Measurements from ENCODE around the gene LHPP. TPM values are rescaled to one million over a fixed set of nuclear protein-coding genes. Genes with fewer than 3 reads are reported as not detected.

The LHPP gene
- total RNA-seq, 1 experiment from 2014 or later = 6.6 TPM

GRCh38 chr10:124550293-124551034 lies 88.8 kb downstream of the LHPP start:
- Histone ChIP-seq H3K27ac (ENCODE audit: low read length) (no peak overlapping the region), H3K9me2 (replicated peaks; ENCODE audit: low read length) (no peaks in the 10 kb centered on the region), H3K36me3 (ENCODE audit: low read depth, low read length) (no peaks in the 10 kb centered on the region), H2AFZ (ENCODE audit: low read length) (no peak overlapping the region), H3K79me2 (ENCODE audit: low read length) (no peaks in the 10 kb centered on the region), H3K27me3 (ENCODE audit: low read length) (no peaks in the 10 kb centered on the region), H3K4me2 (ENCODE audit: low read length) (no peak overlapping the region), H3K9me3 (ENCODE audit: low read length) (no peaks in the 10 kb centered on the region), H3K4me3 (ENCODE audit: low read length) (no peak overlapping the region), H3K4me1 (ENCODE audit: insufficient read depth, low read length) (no peaks in the 10 kb centered on the region), H3F3A (ENCODE audit: low read length, unreplicated experiment) (no peaks in the 10 kb centered on the region), H3K9ac (ENCODE audit: low read length) (no peak overlapping the region), H4K20me1 (ENCODE audit: low read length) (no peaks in the 10 kb centered on the region)
- no TSS peak for BruUV-seq (replicated peaks)
- no peak for ATAC-seq
- intact Hi-C loops (cut with micrococcal nuclease) = no loop called here
- no peak for TF ChIP-seq EZH2phosphoT487 (IDR thresholded peaks at IDR 0.05; ENCODE audit: borderline replicate concordance, low read length)
- TF ChIP-seq CTCF (conservative IDR thresholded peaks at IDR 0.05; ENCODE audit: low read depth, low read length) = no peak
- no peak for TF ChIP-seq EZH2 (IDR thresholded peaks at IDR 0.05; ENCODE audit: low read length, unreplicated experiment)
- no peak for DNase-seq
- CTCF ChIA-PET = no interaction called here
- POLR2A ChIA-PET (ENCODE audit: unreplicated experiment) = no interaction called here

GRCh38 chr10:124551097-124551496 lies 89.5 kb downstream of the LHPP start:
- H3K4me1 ChIP-seq (ENCODE audit: insufficient read depth, low read length) = no peaks in the 10 kb centered on the region
- H3K4me3 ChIP-seq (ENCODE audit: low read length) = no peak overlapping the region
- POLR2A ChIA-PET (ENCODE audit: unreplicated experiment) = no interaction called here
- TF ChIP-seq EZH2phosphoT487 (IDR thresholded peaks at IDR 0.05; ENCODE audit: borderline replicate concordance, low read length) (no peak), CTCF (conservative IDR thresholded peaks at IDR 0.05; ENCODE audit: low read depth, low read length) (no peak), EZH2 (IDR thresholded peaks at IDR 0.05; ENCODE audit: low read length, unreplicated experiment) (no peak)
- no peaks in the 10 kb centered on the region for H3K36me3 ChIP-seq (ENCODE audit: low read depth, low read length)
- H3K79me2 ChIP-seq (ENCODE audit: low read length) = no peaks in the 10 kb centered on the region
- H3K27me3 ChIP-seq (ENCODE audit: low read length) = no peaks in the 10 kb centered on the region
- H3K9me3 ChIP-seq (ENCODE audit: low read length) = no peaks in the 10 kb centered on the region
- no TSS peak for BruUV-seq (replicated peaks)
- no peaks in the 10 kb centered on the region for H4K20me1 ChIP-seq (ENCODE audit: low read length)
- H3F3A ChIP-seq (ENCODE audit: low read length, unreplicated experiment) = no peaks in the 10 kb centered on the region
- ATAC-seq (no peak), DNase-seq (no peak)
- CTCF ChIA-PET = no interaction called here
- no peak overlapping the region for H3K4me2 ChIP-seq (ENCODE audit: low read length)
- H2AFZ ChIP-seq (ENCODE audit: low read length) = no peak overlapping the region
- no peak overlapping the region for H3K9ac ChIP-seq (ENCODE audit: low read length)
- intact Hi-C loops (cut with micrococcal nuclease) = no loop called here
- H3K27ac ChIP-seq (ENCODE audit: low read length) = no peak overlapping the region
- H3K9me2 ChIP-seq (replicated peaks; ENCODE audit: low read length) = no peaks in the 10 kb centered on the region

GRCh38 chr10:124551755-124552154 lies 90.1 kb downstream of the LHPP start:
- POLR2A ChIA-PET (ENCODE audit: unreplicated experiment) = no interaction called here
- CTCF ChIA-PET = no interaction called here
- DNase-seq (no peak), ATAC-seq (no peak)
- intact Hi-C loops (cut with micrococcal nuclease) = no loop called here
- Histone ChIP-seq H3K79me2 (ENCODE audit: low read length) (no peaks in the 10 kb centered on the region), H3K4me1 (ENCODE audit: insufficient read depth, low read length) (no peaks in the 10 kb centered on the region), H3F3A (ENCODE audit: low read length, unreplicated experiment) (no peaks in the 10 kb centered on the region), H3K4me2 (ENCODE audit: low read length) (no peak overlapping the region), H3K4me3 (ENCODE audit: low read length) (no peak overlapping the region), H3K9me2 (replicated peaks; ENCODE audit: low read length) (no peaks in the 10 kb centered on the region), H4K20me1 (ENCODE audit: low read length) (no peaks in the 10 kb centered on the region), H2AFZ (ENCODE audit: low read length) (no peak overlapping the region), H3K27me3 (ENCODE audit: low read length) (no peaks in the 10 kb centered on the region), H3K9ac (ENCODE audit: low read length) (no peak overlapping the region), H3K27ac (ENCODE audit: low read length) (no peak overlapping the region), H3K36me3 (ENCODE audit: low read depth, low read length) (no peaks in the 10 kb centered on the region), H3K9me3 (ENCODE audit: low read length) (no peaks in the 10 kb centered on the region)
- TF ChIP-seq CTCF (conservative IDR thresholded peaks at IDR 0.05; ENCODE audit: low read depth, low read length) (no peak), EZH2phosphoT487 (IDR thresholded peaks at IDR 0.05; ENCODE audit: borderline replicate concordance, low read length) (no peak), EZH2 (IDR thresholded peaks at IDR 0.05; ENCODE audit: low read length, unreplicated experiment) (no peak)
- BruUV-seq (replicated peaks) = no TSS peak
